Measurements from ENCODE around the gene IRAK1.
"Not testable (repeated sequence)": the region's sequence is repeated elsewhere in the genome, so short reads cannot be mapped to it uniquely, and the experiment has no call there.

The IRAK1 gene

GRCh38 chrX:154000051-154000450, 19.7 kb downstream of the IRAK1 start:
- no peak for TF ChIP-seq CTCF (IDR thresholded peaks at IDR 0.05; ENCODE audit: low read length, missing control alignments)
- H3K4me3 ChIP-seq (replicated peaks; ENCODE audit: low read depth, low read length), result no peak overlapping the region
- DNase-seq (ENCODE audit: low read depth), result no peak

GRCh38 chrX:153999359-154000037, 20.2 kb downstream of the IRAK1 start:
- TF ChIP-seq CTCF (IDR thresholded peaks at IDR 0.05; ENCODE audit: low read length, missing control alignments), result no peak
- DNase-seq (ENCODE audit: low read depth), result no peak
- H3K4me3 ChIP-seq (replicated peaks; ENCODE audit: low read depth, low read length), result no peak overlapping the region

- TF ChIP-seq CTCF (IDR thresholded peaks at IDR 0.05; ENCODE audit: low read length, missing control alignments), result no peak
- no peak for DNase-seq (ENCODE audit: low read depth)
- H3K4me3 ChIP-seq (replicated peaks; ENCODE audit: low read depth, low read length), result no peak overlapping the region
Observed at GRCh38 chrX:153995504-153995903, 24.2 kb downstream of the IRAK1 start.

- DNase-seq (ENCODE audit: low read depth); H3K4me3 ChIP-seq (replicated peaks; ENCODE audit: low read depth, low read length): not testable (repeated sequence)
Observed at GRCh38 chrX:153994398-153994797, 25.3 kb downstream of the IRAK1 start.

- DNase-seq (ENCODE audit: low read depth), result no peak
- TF ChIP-seq CTCF (IDR thresholded peaks at IDR 0.05; ENCODE audit: low read length, missing control alignments), result no peak
- H3K4me3 ChIP-seq (replicated peaks; ENCODE audit: low read depth, low read length), result no peak overlapping the region
Observed at GRCh38 chrX:153993978-153994377, 25.7 kb downstream of the IRAK1 start.

GRCh38 chrX:153993079-153993478, 26.6 kb downstream of the IRAK1 start:
- TF ChIP-seq CTCF (IDR thresholded peaks at IDR 0.05; ENCODE audit: low read length, missing control alignments), result no peak
- no peak for DNase-seq (ENCODE audit: low read depth)
- H3K4me3 ChIP-seq (replicated peaks; ENCODE audit: low read depth, low read length), result no peak overlapping the region

GRCh38 chrX:153992180-153992579, 27.5 kb downstream of the IRAK1 start:
- no peak for DNase-seq (ENCODE audit: low read depth)
- no peak overlapping the region for H3K4me3 ChIP-seq (replicated peaks; ENCODE audit: low read depth, low read length)
- TF ChIP-seq CTCF (IDR thresholded peaks at IDR 0.05; ENCODE audit: low read length, missing control alignments), result no peak

Data from fibroblast of pulmonary artery (primary cell).